HCT116 (cell line): ENCODE data around the gene LHFPL4.

Experiments
- CEBPB ChIP-seq: IDR thresholded peaks from 2 replicates; pipeline ENCODE4 v1.6.1; 2012; ENCODE audit warnings: low read depth
- CTCF ChIP-seq, 3 experiments: fragments of 200-600 bp in 1 of 3; sonication (generic) in 1 of 3; IDR thresholded peaks in 2 of 3; conservative IDR thresholded peaks in 1 of 3; 2 replicates each; pipeline ENCODE4 v1.5.1; 2012 to 2017; ENCODE audit warnings: low read depth in 2 of 3, low read length in 2 of 3, antibody characterized with exemption in 1 of 3, borderline replicate concordance in 1 of 3, control low read depth in 1 of 3, mild to moderate bottlenecking in 1 of 3, mixed read lengths in 1 of 3, mixed run types in 1 of 3, moderate library complexity in 1 of 3; ENCODE audit not compliant: insufficient read depth in 1 of 3
- EGR1 ChIP-seq: IDR thresholded peaks from 2 replicates; pipeline ENCODE4 v1.6.1; 2012; ENCODE audit warnings: low read depth
- EZH2 ChIP-seq: fragments of 200-600 bp; sonication (generic); IDR thresholded peaks from 2 replicates; pipeline ENCODE4 v1.6.1; 2017; ENCODE audit warnings: antibody characterized with exemption, mixed run types
- EZH2phosphoT487 ChIP-seq: fragments of 200-600 bp; IDR thresholded peaks from 2 replicates; pipeline ENCODE4 v1.6.1; 2018; ENCODE audit warnings: antibody characterized with exemption, borderline replicate concordance
- JUND ChIP-seq: IDR thresholded peaks from 2 replicates; pipeline ENCODE4 v1.6.1; 2012
- MAX ChIP-seq: IDR thresholded peaks from 2 replicates; pipeline ENCODE4 v1.6.1; 2012
- POLR2A ChIP-seq: IDR thresholded peaks from 2 replicates; pipeline ENCODE4 v1.7.0; 2011; ENCODE audit warnings: borderline replicate concordance; ENCODE audit not compliant: insufficient read depth, insufficient read length; ENCODE audit errors: extremely low read depth
- POLR2AphosphoS5 ChIP-seq: IDR thresholded peaks from 2 replicates; pipeline ENCODE4 v1.6.1; 2011; ENCODE audit warnings: mild to moderate bottlenecking, low read depth, low read length, moderate library complexity
- RAD21 ChIP-seq: IDR thresholded peaks from 2 replicates; pipeline ENCODE4 v1.6.1; 2012; ENCODE audit warnings: low read depth, mild to moderate bottlenecking
- SP1 ChIP-seq: IDR thresholded peaks from 2 replicates; pipeline ENCODE4 v1.6.1; 2012; ENCODE audit warnings: low read depth
- SRF ChIP-seq: IDR thresholded peaks from 2 replicates; pipeline ENCODE4 v1.6.1; 2012; ENCODE audit warnings: low read depth
- TCF7L2 ChIP-seq: IDR thresholded peaks from 2 replicates; pipeline ENCODE4 v1.7.0; 2011; ENCODE audit warnings: borderline replicate concordance, inconsistent platforms; ENCODE audit not compliant: insufficient read depth, insufficient read length; ENCODE audit errors: extremely low read depth
- ZNF274 ChIP-seq: fragments of 200-500 bp; sonication (Bioruptor generic); IDR thresholded peaks from 2 replicates; pipeline ENCODE4 v1.6.1; 2014; ENCODE audit warnings: mild to moderate bottlenecking, low read depth, low read length, inconsistent platforms

- TF ChIP-seq CTCF (IDR thresholded peaks at IDR 0.05 in 2 of 3, conservative IDR thresholded peaks at IDR 0.05 in 1 of 3; ENCODE audit: borderline replicate concordance in 1 of 3, insufficient read depth in 1 of 3, low read depth in 2 of 3, low read length in 2 of 3), result no peak
- TF ChIP-seq MAX, result no peak
- no peak for TF ChIP-seq EZH2
- TF ChIP-seq POLR2A, result no peak
- TF ChIP-seq POLR2AphosphoS5, result no peak
- TF ChIP-seq JUND, result no peak
- TF ChIP-seq EGR1, result no peak
- no peak for TF ChIP-seq ZNF274
- no peak for TF ChIP-seq EZH2phosphoT487
- no peak for TF ChIP-seq SRF
- no peak for TF ChIP-seq SP1
- TF ChIP-seq CEBPB, result no peak
- TF ChIP-seq TCF7L2, result no peak
- no peak for TF ChIP-seq RAD21
Observed at GRCh38 chr3:9534429-9534828, 19.2 kb downstream of the LHFPL4 start.
